ENCODE measurements around the gene ROR1. TPM values are rescaled to one million over a fixed set of nuclear protein-coding genes. Genes with fewer than 3 reads are reported as not detected.

Gene ROR1
- total and polyA plus RNA-seq, 9 of the 15 experiments (the other 6 are each of a cell fraction or from before 2014, with no cell fraction given) = 0.02 TPM; not detected in 8

DNA sequence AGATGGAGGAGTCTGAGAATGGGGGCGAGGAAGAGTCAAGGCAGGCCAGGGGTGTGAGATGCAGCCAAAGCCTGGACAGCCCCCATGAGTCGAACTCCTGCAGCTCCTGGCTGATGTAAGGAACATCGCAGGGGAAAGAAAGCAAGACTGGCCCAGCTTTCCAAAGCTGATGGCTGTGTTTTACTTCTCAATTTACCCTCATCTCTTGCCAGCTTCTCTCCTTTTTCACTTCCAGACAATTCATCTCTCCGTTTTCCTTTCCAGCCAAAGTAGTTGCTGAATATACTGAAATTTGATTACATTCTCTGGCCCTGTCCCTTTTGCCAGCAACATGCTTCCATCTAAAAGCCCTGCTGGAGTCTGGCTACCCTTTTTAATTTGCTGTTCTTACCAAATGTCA, 389.6 kb downstream of the ROR1 start:
- no TSS peak for BruUV-seq (replicated peaks)
- no peaks in the 10 kb centered on the region; a peak in 3 of 5 replicates for H3K27me3 ChIP-seq (ENCODE audit: control insufficient read depth in 2 of 2, insufficient read depth in 2 of 2, low read length in 2 of 2)
- no peaks in the 10 kb centered on the region for H3K9me3 ChIP-seq (replicated peaks; ENCODE audit: control insufficient read depth, insufficient read depth, low read depth, low read length)
- no peak overlapping the region for H3K27ac ChIP-seq (ENCODE audit: extremely low read depth, low read depth, low read length)
- no peak overlapping the region for H3K9ac ChIP-seq (ENCODE audit: insufficient read depth in 1 of 2, low read depth in 2 of 2, low read length in 2 of 2)
- DNase-seq (ENCODE audit: extremely low read depth in 1 of 4, low spot score in 3 of 4) (no peak), ATAC-seq (no peak), FAIRE-seq (no peak)
- intact Hi-C loops (cut with micrococcal nuclease) = no loop called here
- in situ Hi-C loops (cut with MboI) = no loop called here
- no peaks in the 10 kb centered on the region for H3K79me2 ChIP-seq (ENCODE audit: control insufficient read depth, insufficient read depth, low read length)
- no peak for TF ChIP-seq RNF2 (IDR thresholded peaks at IDR 0.05)
- H3K4me2 ChIP-seq (ENCODE audit: insufficient read depth, low read length) = no peak overlapping the region
- ChIA-PET POLR2A (no interaction called here), CTCF (ENCODE audit: low intra/inter-chr PET ratio) (no interaction called here)
- H3K4me1 ChIP-seq (replicated peaks in 1 of 2; ENCODE audit: control insufficient read depth in 2 of 2, insufficient read depth in 2 of 2, low read length in 2 of 2) = no peaks in the 10 kb centered on the region
- WGBS (ENCODE audit: insufficient coverage, low coverage, missing lambda C conversion rate) = 0% methylated on average over 3 of the region's 4 CpGs
- no peak overlapping the region for H3K4me3 ChIP-seq
- H3K36me3 ChIP-seq (ENCODE audit: control insufficient read depth, insufficient read depth, low read length) = no peaks in the 10 kb centered on the region
- H4K20me1 ChIP-seq (replicated peaks; ENCODE audit: control insufficient read depth, insufficient read depth, low read length) = no peaks in the 10 kb centered on the region
- no peak overlapping the region for H2AFZ ChIP-seq (ENCODE audit: low read depth, low read length)
- no peaks in the 10 kb centered on the region for H3K9me1 ChIP-seq (ENCODE audit: control insufficient read depth, insufficient read depth, low read length)

GRCh38 chr1:64163970-64164369, 390.2 kb downstream of the ROR1 start:
- H3K4me1 ChIP-seq (replicated peaks in 1 of 2; ENCODE audit: control insufficient read depth in 2 of 2, insufficient read depth in 2 of 2, low read length in 2 of 2) = no peaks in the 10 kb centered on the region
- intact Hi-C loops (cut with micrococcal nuclease) (no loop called here), in situ Hi-C loops (cut with MboI) (no loop called here)
- POLR2A ChIA-PET = interaction anchor here (0.7 kb wide), 1 partner anchor 747 kb away, joined by 3 read pairs; no protein-coding TSS in a partner anchor
- WGBS (ENCODE audit: insufficient coverage, low coverage, missing lambda C conversion rate) = 13% methylated on average over 1 of the region's 1 CpG
- no TSS peak for BruUV-seq (replicated peaks)
- no peak overlapping the region for H2AFZ ChIP-seq (ENCODE audit: low read depth, low read length)
- H3K79me2 ChIP-seq (ENCODE audit: control insufficient read depth, insufficient read depth, low read length) = no peaks in the 10 kb centered on the region
- no peak overlapping the region for H3K4me2 ChIP-seq (ENCODE audit: insufficient read depth, low read length)
- FAIRE-seq = no peak
- no peaks in the 10 kb centered on the region for H3K9me3 ChIP-seq (replicated peaks; ENCODE audit: control insufficient read depth, insufficient read depth, low read depth, low read length)
- no peak overlapping the region for H3K27ac ChIP-seq (ENCODE audit: extremely low read depth, low read depth, low read length)
- H4K20me1 ChIP-seq (replicated peaks; ENCODE audit: control insufficient read depth, insufficient read depth, low read length) = no peaks in the 10 kb centered on the region
- H3K4me3 ChIP-seq = no peak overlapping the region
- no peaks in the 10 kb centered on the region for H3K9me1 ChIP-seq (ENCODE audit: control insufficient read depth, insufficient read depth, low read length)
- TF ChIP-seq, protein P1, sequence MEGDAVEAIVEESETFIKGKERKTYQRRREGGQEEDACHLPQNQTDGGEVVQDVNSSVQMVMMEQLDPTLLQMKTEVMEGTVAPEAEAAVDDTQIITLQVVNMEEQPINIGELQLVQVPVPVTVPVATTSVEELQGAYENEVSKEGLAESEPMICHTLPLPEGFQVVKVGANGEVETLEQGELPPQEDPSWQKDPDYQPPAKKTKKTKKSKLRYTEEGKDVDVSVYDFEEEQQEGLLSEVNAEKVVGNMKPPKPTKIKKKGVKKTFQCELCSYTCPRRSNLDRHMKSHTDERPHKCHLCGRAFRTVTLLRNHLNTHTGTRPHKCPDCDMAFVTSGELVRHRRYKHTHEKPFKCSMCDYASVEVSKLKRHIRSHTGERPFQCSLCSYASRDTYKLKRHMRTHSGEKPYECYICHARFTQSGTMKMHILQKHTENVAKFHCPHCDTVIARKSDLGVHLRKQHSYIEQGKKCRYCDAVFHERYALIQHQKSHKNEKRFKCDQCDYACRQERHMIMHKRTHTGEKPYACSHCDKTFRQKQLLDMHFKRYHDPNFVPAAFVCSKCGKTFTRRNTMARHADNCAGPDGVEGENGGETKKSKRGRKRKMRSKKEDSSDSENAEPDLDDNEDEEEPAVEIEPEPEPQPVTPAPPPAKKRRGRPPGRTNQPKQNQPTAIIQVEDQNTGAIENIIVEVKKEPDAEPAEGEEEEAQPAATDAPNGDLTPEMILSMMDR (IDR thresholded peaks at IDR 0.05 in 2 of 3, conservative IDR thresholded peaks at IDR 0.05 in 1 of 3; ENCODE audit: insufficient read depth in 2 of 3, low read depth in 1 of 3, low read length in 3 of 3) = peak in 2 of 3 experiments; percentile 20 to 21; a peak in 1 of 6 replicates
- TF ChIP-seq RAD21 (CRISPR knock-in tag; conservative IDR thresholded peaks at IDR 0.05 in 1 of 2, IDR thresholded peaks at IDR 0.05 in 1 of 2) = peak in 1 of 2 experiments; percentile 33; a peak in 2 of 4 replicates
- TF ChIP-seq, protein P2, sequence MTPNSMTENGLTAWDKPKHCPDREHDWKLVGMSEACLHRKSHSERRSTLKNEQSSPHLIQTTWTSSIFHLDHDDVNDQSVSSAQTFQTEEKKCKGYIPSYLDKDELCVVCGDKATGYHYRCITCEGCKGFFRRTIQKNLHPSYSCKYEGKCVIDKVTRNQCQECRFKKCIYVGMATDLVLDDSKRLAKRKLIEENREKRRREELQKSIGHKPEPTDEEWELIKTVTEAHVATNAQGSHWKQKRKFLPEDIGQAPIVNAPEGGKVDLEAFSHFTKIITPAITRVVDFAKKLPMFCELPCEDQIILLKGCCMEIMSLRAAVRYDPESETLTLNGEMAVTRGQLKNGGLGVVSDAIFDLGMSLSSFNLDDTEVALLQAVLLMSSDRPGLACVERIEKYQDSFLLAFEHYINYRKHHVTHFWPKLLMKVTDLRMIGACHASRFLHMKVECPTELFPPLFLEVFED (CRISPR knock-in tag; conservative IDR thresholded peaks at IDR 0.05) = no peak
- H3K36me3 ChIP-seq (ENCODE audit: control insufficient read depth, insufficient read depth, low read length) = no peaks in the 10 kb centered on the region
- CTCF ChIA-PET (ENCODE audit: low intra/inter-chr PET ratio) = no interaction called here
- no peak for DNase-seq (ENCODE audit: extremely low read depth in 1 of 4, low spot score in 3 of 4)
- H3K9ac ChIP-seq (ENCODE audit: insufficient read depth in 1 of 2, low read depth in 2 of 2, low read length in 2 of 2) = no peak overlapping the region
- no peak for ATAC-seq
- no peaks in the 10 kb centered on the region; a peak in 2 of 5 replicates for H3K27me3 ChIP-seq (ENCODE audit: control insufficient read depth in 2 of 2, insufficient read depth in 2 of 2, low read length in 2 of 2)
